SJSA1 (cell line): ENCODE data around the gene ZMYND8. TPM values are rescaled to one million over a fixed set of nuclear protein-coding genes. Genes with fewer than 3 reads are reported as not detected.

Experiments
- DNase-seq, 2 experiments: peaks; one replicate each; pipeline ENCODE4 v3.0.0-alpha.2; 2015 to 2020; ENCODE audit warnings: low spot score in 2 of 2, low read depth in 1 of 2
- H3K27ac ChIP-seq: fragments of 250-450 bp; sonication (Bioruptor Pico); 2 replicates; pipeline ENCODE4 v1.5.1; 2020; ENCODE audit warnings: mild to moderate bottlenecking, moderate library complexity
- H3K27me3 ChIP-seq: fragments of 250-450 bp; sonication (Bioruptor Pico); replicated peaks from 2 replicates; pipeline ENCODE4 v1.5.1; 2020; ENCODE audit warnings: mild to moderate bottlenecking, moderate library complexity
- H3K36me3 ChIP-seq: fragments of 250-450 bp; sonication (Bioruptor Pico); 2 replicates; pipeline ENCODE4 v1.5.1; 2020; ENCODE audit warnings: mild to moderate bottlenecking
- H3K4me1 ChIP-seq: fragments of 250-450 bp; sonication (Bioruptor Pico); replicated peaks from 2 replicates; pipeline ENCODE4 v1.6.1; 2021; ENCODE audit warnings: mild to moderate bottlenecking
- H3K4me3 ChIP-seq: fragments of 250-450 bp; sonication (Bioruptor Pico); 2 replicates; pipeline ENCODE4 v1.5.1; 2020; ENCODE audit warnings: mild to moderate bottlenecking
- H3K9me3 ChIP-seq: fragments of 250-450 bp; sonication (Bioruptor Pico); replicated peaks from 2 replicates; pipeline ENCODE4 v1.5.1; 2020; ENCODE audit warnings: mild to moderate bottlenecking
- total RNA-seq: library from RNA; depleted of rRNA; stranded (reverse); fragments of >200 nt; shearing (Covaris generic); gene quantifications from 2 replicates; pipeline ENCODE4 v1.2.3, GENCODE V29; 2014

Gene ZMYND8
- total RNA-seq, 1 experiment from 2014 or later, result 13.5 TPM

DNA sequence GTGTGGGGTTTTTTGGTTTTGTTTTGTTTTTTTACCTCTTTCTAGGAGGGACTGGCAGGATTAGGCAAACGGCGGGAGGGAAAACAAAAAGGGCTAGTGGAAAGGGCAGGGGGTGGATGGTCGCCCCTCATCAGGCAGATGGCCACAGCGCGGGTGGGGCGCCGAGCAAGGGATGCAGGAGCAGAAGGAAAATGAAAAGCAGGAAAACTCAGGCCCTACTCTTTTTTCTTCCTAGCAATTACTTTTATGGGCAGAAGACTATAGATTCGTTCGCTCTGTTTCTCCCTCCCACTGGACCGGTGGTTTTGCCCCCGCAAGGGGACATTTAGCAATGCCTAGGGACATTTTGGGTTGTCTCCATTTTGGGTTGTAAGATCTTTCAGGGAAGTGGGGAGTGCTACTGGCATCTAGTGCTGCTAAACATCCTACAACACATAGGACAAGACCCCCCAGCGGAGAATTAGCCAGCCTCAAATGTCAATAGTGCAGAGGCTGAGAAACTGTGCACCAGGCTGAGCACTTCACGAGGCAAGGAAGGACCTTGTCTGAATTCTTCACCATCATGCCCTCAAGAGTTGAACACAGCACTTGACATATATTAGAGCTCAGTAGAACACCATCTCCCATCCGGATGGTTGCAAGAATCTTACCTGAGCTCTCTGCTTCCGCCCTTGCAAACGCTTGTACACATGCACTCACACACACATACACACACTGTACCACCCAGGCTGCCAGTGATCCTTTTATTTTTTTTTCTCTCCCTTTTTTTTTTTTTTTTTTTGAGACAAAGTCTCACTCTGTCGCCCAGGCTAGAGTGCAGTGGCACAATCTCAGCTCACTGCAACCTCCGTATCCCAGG lies 4.8 kb upstream of the ZMYND8 start:
- Histone ChIP-seq H3K4me1 (peaks cover 57% of the 10 kb centered on the region), H3K36me3 (no peaks in the 10 kb centered on the region), H3K4me3 (peak overlapping the region; percentile 9), H3K27ac (peak overlapping the region; percentile 96), H3K9me3 (no peaks in the 10 kb centered on the region), H3K27me3 (no peaks in the 10 kb centered on the region)
- peak in 1 of 2 experiments; percentile 31 for DNase-seq

DNA sequence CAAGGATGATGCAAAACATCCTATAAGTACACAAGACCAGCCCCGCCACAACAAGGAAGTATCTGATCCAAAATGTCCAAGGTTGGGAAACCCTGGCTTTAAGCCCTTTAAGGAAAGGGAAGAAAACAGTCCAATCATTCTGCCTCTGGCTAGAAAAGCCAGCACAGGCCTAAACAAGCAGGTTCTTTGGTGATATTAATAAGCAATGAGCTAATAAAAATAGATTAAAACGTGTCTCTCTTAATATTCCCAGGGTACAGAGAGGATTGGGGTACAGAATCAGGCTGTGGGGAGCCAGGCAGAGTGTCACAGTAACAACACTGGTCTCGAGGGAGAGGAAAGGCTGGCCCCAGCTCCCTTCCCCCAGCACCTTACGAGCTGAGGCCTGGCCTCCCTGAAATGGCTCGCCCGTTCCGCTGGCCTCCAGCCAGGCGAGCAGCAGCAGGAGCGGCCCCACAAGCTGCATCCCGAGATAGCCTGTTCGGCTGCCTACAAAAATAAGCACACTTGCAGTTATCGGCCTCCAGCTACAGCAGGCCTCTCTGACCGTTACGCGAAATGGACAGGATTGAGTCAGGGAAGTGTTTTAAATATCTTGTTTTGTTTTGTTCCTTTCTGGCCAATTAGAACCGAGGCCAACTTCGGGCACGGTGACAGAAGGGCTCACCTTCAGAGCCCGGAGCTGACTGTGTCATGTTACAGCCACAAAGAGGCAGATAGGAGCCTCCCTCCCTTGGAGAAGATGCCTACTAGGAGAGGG lies 4.0 kb upstream of the ZMYND8 start:
- no peaks in the 10 kb centered on the region for H3K27me3 ChIP-seq
- H3K36me3 ChIP-seq, result no peaks in the 10 kb centered on the region
- H3K4me3 ChIP-seq, result peak overlapping the region; percentile 9
- DNase-seq, result peak; percentile 95 to 96
- no peaks in the 10 kb centered on the region for H3K9me3 ChIP-seq
- H3K27ac ChIP-seq, result peak overlapping the region; percentile 96
- H3K4me1 ChIP-seq, result peaks cover 64% of the 10 kb centered on the region

DNA sequence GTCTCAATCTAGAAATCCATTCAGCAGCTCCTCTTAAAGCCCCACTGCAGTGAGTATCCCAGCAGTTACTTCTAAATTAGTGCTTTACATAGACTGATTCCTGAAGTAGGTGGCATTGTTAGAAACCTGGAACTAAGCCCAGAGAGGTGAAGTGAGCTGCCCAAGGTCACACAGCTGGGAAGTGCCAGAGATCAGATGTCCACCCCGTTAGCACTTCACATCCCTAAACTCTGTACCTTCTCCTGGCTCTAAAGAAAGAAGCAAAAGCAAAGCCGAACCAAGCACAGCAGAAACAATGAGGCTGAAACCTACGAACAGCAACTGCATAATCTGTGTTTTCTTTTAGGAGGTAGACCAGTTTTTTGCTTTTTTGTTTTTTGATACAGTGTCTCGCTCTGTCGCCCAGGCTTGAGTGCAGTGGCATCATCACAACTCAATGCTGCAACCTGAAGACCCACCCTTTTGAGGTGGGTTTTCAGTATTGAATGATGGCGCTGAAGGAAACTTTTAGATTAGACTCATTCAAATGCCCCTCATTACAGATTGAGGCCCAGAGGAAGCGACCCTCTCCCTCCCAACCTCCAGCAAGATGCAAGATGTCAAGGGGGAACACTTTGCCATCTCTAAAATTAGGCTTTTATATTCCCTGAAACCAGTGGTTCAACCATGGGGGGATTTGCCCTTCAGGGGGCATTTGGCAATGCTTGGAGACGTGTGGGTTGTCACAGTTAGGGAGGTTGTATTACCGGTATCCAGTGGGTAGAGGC lies 3.2 kb upstream of the ZMYND8 start:
- H3K27me3 ChIP-seq, result no peaks in the 10 kb centered on the region
- H3K9me3 ChIP-seq, result no peaks in the 10 kb centered on the region
- H3K36me3 ChIP-seq, result no peaks in the 10 kb centered on the region
- no peak for DNase-seq
- no peak overlapping the region for H3K4me3 ChIP-seq
- peak overlapping the region; percentile 96 for H3K27ac ChIP-seq
- peaks cover 71% of the 10 kb centered on the region for H3K4me1 ChIP-seq

DNA sequence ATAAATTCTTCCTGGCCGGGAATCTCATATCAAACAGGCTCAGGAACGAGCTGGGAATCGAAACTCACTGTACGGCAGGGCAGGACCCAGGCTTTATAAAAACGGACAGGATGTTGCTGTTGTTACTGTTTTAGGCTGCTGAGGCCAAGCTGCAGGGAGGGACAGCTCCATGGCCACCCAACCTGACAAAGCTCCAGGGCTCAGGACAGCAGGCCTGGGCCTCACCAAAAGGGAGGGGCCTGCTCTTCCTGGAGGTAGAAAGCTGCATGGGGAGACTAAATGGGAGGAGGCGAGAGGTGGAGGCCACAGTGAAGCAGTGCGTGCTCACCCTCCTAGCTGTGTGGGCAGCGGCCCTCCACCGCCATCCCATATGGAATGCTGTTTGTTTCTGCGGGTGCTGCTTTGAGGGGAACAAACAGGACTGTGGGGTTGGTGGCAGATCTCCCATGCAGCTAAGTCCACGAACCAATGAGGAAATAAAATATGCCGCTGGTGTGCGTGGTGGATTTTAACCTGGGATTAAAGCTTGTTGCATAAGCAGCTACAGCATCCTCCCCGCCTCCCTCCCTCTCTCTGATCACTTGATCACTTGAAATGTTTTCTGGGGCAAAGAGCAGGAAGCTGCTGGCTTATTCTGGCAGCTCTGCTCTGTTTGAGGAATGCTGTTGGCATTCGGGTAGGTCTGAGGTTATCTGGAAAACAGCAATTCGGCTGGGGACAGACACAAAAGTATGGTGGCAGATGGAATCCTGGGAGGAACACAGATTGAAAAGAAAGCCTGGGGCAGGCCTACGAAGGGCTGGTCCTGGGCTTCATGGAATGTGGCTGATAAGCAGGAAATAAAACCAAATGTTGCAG lies 2.4 kb upstream of the ZMYND8 start:
- DNase-seq, result peak; percentile 90 to 96
- Histone ChIP-seq H3K36me3 (no peaks in the 10 kb centered on the region), H3K27ac (peak overlapping the region; percentile 96), H3K27me3 (no peaks in the 10 kb centered on the region), H3K9me3 (no peaks in the 10 kb centered on the region), H3K4me1 (peaks cover 79% of the 10 kb centered on the region), H3K4me3 (peak overlapping the region; percentile 4; the same call in 1 of the 2 replicates)

DNA sequence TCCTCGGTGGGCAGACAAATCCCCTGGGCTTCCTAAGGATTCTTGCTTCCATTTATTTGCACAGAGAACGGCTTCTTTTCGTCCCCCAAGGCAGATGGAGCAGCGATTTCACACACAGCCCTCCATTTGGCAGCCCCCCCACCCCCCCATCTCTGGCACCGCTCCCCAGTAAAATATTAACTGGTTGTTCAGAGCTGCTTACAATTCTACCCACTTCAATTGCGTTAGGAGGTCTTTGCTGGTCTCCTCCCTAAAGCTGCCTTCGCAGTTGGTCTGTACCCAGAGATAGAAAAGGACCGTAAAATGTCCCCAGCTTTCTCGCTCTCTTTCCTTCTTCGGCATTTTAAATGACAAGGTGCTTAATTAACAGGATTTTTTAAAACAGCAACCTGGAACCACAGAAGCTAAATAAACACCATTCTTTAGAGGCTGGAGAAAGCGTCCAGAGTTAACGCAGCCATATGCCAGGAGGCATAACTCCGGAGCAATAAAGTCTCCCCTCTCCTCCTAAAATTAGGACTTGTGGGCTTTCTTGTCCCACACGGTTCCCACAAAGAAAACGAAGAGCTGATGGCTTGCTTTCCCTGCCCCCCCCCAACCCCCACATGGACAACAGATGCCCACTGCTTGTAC lies 1.7 kb upstream of the ZMYND8 start:
- no peaks in the 10 kb centered on the region for H3K36me3 ChIP-seq
- peaks cover 87% of the 10 kb centered on the region for H3K4me1 ChIP-seq
- DNase-seq, result no peak
- H3K27ac ChIP-seq, result peak overlapping the region; percentile 96
- H3K9me3 ChIP-seq, result no peaks in the 10 kb centered on the region
- H3K4me3 ChIP-seq, result peak overlapping the region; percentile 4; the same call in 1 of the 2 replicates
- no peaks in the 10 kb centered on the region for H3K27me3 ChIP-seq

DNA sequence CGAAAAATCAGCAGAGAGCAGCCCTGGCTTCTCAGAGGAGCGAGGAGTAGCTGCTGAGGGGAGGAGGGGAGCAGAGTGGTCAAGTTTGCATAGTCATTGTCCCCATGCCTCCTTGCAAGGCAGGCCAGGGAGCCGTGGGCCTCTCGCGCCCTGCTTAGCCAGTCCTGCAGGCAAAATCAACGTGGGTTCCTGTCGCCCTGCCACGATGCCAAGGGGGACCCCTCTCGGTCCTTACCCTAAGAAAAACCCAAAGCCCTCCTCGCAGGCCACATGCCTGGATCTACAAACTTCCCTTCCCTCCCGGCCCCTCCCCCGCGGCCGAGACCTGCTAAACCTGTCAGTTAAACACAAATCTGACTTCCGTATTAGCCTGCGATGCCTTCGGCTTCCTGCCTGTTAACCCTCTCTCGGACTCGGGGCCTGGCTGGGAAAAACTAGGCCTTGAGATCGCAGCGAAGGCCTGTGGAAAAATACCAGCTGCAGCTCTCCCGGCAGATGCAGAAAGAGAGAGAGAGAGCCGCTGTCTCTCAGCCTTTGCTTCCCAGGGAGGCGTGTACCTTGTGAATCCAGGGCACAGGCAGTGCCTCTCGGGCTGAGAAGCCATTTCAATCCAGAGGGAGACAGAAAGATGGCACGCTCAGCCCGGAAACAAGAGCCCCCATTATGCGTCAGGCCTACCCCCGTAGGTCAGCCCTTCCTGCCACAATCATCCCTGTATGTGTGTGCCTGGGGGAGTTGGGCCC lies 968 bp upstream of the ZMYND8 start:
- peak overlapping the region; percentile 96 for H3K27ac ChIP-seq
- H3K36me3 ChIP-seq, result peaks cover 3% of the 10 kb centered on the region
- peaks cover 94% of the 10 kb centered on the region for H3K4me1 ChIP-seq
- no peaks in the 10 kb centered on the region for H3K27me3 ChIP-seq
- H3K4me3 ChIP-seq, result no peak overlapping the region
- peak; percentile 87 for DNase-seq
- no peaks in the 10 kb centered on the region for H3K9me3 ChIP-seq

DNA sequence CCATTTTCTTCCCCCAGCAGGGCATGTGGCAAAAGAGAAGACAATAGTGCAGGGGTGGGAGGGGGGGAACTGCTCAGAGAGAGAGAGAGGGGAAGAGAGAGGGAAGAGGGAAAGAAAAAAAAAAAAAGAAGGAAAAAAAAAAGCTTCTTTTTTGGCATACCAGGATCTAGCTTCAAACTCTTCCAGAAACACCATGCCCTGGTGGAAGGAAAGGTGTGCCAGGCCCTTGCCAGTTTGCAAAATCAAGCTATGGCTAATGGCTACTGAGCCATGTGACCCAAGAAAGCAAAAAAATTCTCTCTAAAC lies 326 bp downstream of the ZMYND8 start:
- H3K9me3 ChIP-seq, result no peaks in the 10 kb centered on the region
- H3K27ac ChIP-seq, result peak overlapping the region; percentile 96
- H3K36me3 ChIP-seq, result peaks cover 6% of the 10 kb centered on the region
- no peaks in the 10 kb centered on the region for H3K27me3 ChIP-seq
- no peak overlapping the region; the same call in 1 of the 2 replicates for H3K4me3 ChIP-seq
- peaks cover 99% of the 10 kb centered on the region for H3K4me1 ChIP-seq
- DNase-seq, result no peak

DNA sequence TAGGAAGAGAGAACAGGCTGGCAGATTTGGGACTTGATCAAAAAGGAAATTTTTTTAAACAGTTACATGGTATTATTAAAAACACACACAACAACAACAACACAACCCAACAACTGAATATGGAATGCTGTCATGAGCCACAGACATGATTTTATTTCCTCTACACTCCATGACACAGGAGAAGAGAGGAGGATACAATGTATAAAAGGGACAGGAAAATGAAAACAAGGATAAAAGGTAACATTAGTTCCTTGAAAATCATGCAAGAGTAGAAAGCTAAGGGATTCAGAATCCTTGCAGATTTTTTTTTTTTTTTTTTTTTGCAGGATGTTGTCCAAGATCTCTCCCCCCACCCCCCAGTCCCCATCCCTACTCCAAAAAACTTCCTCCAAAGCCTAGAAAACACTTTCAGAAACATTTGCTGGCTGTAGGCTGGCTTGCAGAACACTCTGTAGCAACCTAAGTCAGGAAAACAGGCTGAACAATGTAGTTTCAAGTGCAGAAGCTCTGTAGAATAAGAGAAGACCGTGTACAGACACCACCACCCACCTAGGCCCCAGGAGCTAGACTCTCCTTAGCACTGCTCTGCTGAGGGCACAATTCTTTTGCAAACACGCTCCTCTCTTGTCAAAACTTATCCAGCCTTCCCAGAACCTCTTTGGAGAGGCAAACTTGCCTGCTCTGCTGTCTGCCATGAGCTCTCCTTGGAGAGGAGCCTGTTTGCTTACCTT lies 845 bp downstream of the ZMYND8 start:
- H3K27me3 ChIP-seq, result no peaks in the 10 kb centered on the region
- peaks cover 99% of the 10 kb centered on the region for H3K4me1 ChIP-seq
- H3K36me3 ChIP-seq, result peaks cover 6% of the 10 kb centered on the region
- DNase-seq, result peak in 1 of 2 experiments; percentile 41
- peak overlapping the region; percentile 96 for H3K27ac ChIP-seq
- H3K4me3 ChIP-seq, result no peak overlapping the region
- no peaks in the 10 kb centered on the region for H3K9me3 ChIP-seq

DNA sequence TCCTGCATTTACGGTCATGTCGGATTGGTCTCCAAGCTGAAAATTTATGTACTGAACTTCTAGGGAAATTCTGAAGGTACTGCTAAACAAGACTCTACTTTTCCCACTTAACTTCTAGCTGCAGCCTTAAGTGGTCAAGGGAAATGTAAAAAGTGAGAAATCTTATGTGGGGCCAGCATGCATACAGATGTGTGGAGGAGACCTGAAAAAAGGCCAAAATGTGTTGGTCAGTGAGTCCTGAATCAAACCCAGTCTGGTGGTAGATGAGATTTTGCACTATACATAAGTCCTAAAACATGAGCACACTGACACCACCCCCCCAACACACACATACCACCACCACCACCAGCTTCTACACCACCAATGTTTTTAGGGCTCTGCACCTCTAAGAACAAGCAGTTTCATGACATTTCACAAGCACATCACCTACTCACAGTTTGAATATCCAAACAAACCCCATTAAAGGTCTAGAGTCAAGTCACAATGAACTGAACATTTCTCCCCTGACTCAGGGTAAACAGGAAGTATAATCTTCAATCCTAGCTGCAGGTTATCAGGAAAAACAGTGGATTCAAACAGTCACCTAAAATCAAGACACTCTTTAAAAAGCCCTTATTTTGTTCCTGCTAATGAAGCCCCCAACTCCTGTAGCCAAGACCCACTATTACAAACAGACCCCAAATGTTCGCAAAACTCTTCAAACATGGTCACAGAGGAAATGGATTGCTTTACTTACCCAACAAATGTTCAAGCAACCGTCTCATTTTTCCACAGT lies 1.6 kb downstream of the ZMYND8 start:
- peak in 1 of 2 experiments; percentile 42 for DNase-seq
- H3K36me3 ChIP-seq, result peaks cover 7% of the 10 kb centered on the region

DNA sequence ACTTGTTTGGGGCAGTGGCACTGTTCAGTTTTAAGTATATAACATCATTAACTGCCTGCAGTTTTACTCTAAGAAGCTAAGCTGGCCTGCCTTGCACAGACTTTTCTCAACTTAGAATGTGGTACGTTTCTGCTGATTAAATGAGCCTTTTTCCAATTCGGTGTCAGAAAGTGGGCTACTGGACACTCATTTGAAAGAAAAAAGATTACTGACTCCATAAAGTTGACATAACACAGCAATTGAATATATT lies 2.1 kb downstream of the ZMYND8 start:
- peaks cover 99% of the 10 kb centered on the region for H3K4me1 ChIP-seq
- H3K27me3 ChIP-seq, result no peaks in the 10 kb centered on the region
- no peak for DNase-seq
- H3K9me3 ChIP-seq, result no peaks in the 10 kb centered on the region
- H3K36me3 ChIP-seq, result peaks cover 12% of the 10 kb centered on the region
- H3K27ac ChIP-seq, result peak overlapping the region; percentile 96
- no peak overlapping the region for H3K4me3 ChIP-seq

More for the DNA sequence above, 1.6 kb downstream of the ZMYND8 start:
- Histone ChIP-seq H3K9me3 (no peaks in the 10 kb centered on the region), H3K27ac (peak overlapping the region; percentile 96), H3K4me1 (peaks cover 99% of the 10 kb centered on the region), H3K4me3 (no peak overlapping the region), H3K27me3 (no peaks in the 10 kb centered on the region)

DNA sequence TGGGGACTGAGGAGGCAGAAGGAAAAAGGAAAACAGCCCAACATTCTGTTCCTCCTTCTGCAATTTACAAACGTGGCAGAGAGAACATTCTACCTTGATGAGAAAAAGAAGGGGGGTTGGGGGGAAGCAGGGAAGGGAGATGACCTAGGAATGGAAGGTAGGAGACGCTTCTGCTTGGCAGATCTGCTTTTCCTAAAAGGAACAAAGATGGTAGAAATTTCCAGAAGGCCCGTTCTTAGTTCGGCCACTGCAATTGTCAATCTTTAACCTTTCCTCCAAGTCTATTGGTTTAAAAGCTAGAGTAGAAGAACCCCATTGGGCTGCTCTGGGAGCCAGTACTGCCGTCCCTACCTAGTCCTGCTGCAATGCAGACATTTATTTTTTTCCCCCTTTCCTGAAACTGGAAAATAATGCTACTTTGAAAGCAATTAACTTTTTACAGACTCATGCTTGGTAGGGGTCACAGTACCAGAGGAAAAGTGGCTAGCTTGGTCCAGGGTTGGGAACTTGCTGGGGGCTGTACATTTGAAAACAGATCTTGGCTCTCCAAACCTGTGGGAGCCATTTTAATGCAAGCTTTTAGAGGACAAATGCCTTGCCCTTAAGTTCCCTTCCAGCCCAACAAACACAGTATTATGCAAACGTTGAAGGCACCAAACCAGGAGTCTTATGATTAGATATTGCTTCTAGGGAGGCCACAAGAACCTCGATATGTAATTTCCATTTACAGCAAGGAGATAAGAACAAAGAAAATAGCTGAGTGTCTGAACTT lies 2.6 kb downstream of the ZMYND8 start:
- no peak for DNase-seq
- Histone ChIP-seq H3K4me3 (no peak overlapping the region), H3K36me3 (peaks cover 17% of the 10 kb centered on the region), H3K27ac (peak overlapping the region; percentile 96), H3K4me1 (peaks cover 99% of the 10 kb centered on the region), H3K9me3 (no peaks in the 10 kb centered on the region), H3K27me3 (no peaks in the 10 kb centered on the region)
